K562 (cell line): Measurements from ENCODE around the gene ACTR3C. TPM values are rescaled to one million over a fixed set of nuclear protein-coding genes. Genes with fewer than 3 reads are reported as not detected.

Experiments
- ASH1L ChIP-seq: fragments of 450-650 bp; IDR thresholded peaks from 2 replicates; pipeline ENCODE4 v1.6.1; 2018; ENCODE audit warnings: borderline replicate concordance, mild to moderate bottlenecking, low read depth; ENCODE audit not compliant: partially characterized antibody
- EGR1 ChIP-seq: fragments of 450-650 bp; conservative IDR thresholded peaks from 2 replicates; pipeline ENCODE4 v1.6.1; 2017; ENCODE audit warnings: mild to moderate bottlenecking
- MEIS2 ChIP-seq: fragments of 450-650 bp; IDR thresholded peaks from 2 replicates; pipeline ENCODE4 v1.6.1; 2014; ENCODE audit warnings: mild to moderate bottlenecking; ENCODE audit not compliant: partially characterized antibody
- RBM39 ChIP-seq: fragments of 200-400 bp; formaldehyde crosslinking; optimal IDR thresholded peaks from 2 replicates; pipeline ENCODE3; 2018; ENCODE audit warnings: low read depth, low read length
- SIN3A ChIP-seq, 2 experiments: fragments of 150-350 bp in 1 of 2; IDR thresholded peaks; 2 replicates each; pipeline ENCODE4 v1.6.1; 2011 to 2016; ENCODE audit warnings: borderline replicate concordance in 2 of 2, low read depth in 2 of 2, low read length in 2 of 2, mild to moderate bottlenecking in 2 of 2, moderate library complexity in 2 of 2; ENCODE audit not compliant: control insufficient read depth in 1 of 2
- SMAD4 ChIP-seq: fragments of 250-450 bp; sonication (Bioruptor Pico); conservative IDR thresholded peaks from 2 replicates; pipeline ENCODE4 v1.8.0; 2021; ENCODE audit warnings: inconsistent platforms, mild to moderate bottlenecking, moderate library complexity
- SREBF1 ChIP-seq: fragments of 150-350 bp; IDR thresholded peaks from 2 replicates; pipeline ENCODE4 v1.6.1; 2014; ENCODE audit warnings: antibody characterized with exemption, low read depth, low read length, borderline replicate concordance
- SRSF1 ChIP-seq: fragments of 200-400 bp; formaldehyde crosslinking; IDR thresholded peaks from 2 replicates; pipeline ENCODE4 v1.6.1; 2017; ENCODE audit warnings: mild to moderate bottlenecking, low read depth, low read length, moderate library complexity
- ZBTB9 ChIP-seq: fragments of 450-650 bp; formaldehyde crosslinking; IDR thresholded peaks from 2 replicates; pipeline ENCODE4 v1.4.0; 2020; ENCODE audit warnings: mild to moderate bottlenecking, moderate library complexity
- polyA plus RNA-seq, 8 experiments: library from polyadenylated mRNA; depleted of rRNA in 4 of 8; stranded (reverse) in 5 of 8; unstranded in 3 of 8; fragments of >200 nt; fragmentation: Nextera tagmentation in 2 of 8; fragmentation: Illumina TruSeq in 1 of 8; extraction: Ambion mirVana in 2 of 8; extraction: Trizol in 1 of 8; gene quantifications; 2 replicates each; pipeline versions ENCODE4 v1.2.1 to v1.2.3, GENCODE V29; 2011 to 2014; ENCODE audit warnings: inconsistent platforms in 1 of 8, missing spikeins in 1 of 8
- total RNA-seq, 7 experiments: library from RNA; depleted of rRNA in 6 of 7; stranded (reverse); fragments of >200 nt in 6 of 7; fragmentation: Illumina TruSeq in 2 of 7; extraction: Trizol in 2 of 7; gene quantifications; 2 replicates each; pipeline versions ENCODE4 v1.2.1 to v1.2.3, GENCODE V29; 2011 to 2021; ENCODE audit warnings: low replicate concordance in 1 of 7
- TF ChIP-seq, protein P1 (sequence below): fragments of 200-600 bp; sonication (generic); IDR thresholded peaks from one replicate; pipeline ENCODE4 v1.6.1; 2012; ENCODE audit warnings: mild to moderate bottlenecking, low read depth, low read length, inconsistent platforms
- TF ChIP-seq, protein P2 (sequence below), 2 experiments: fragments of 450-650 bp; IDR thresholded peaks; 2 replicates each; pipeline ENCODE4 v1.6.1; 2016
- TF ChIP-seq, protein P3 (sequence below): fragments of 450-650 bp; formaldehyde crosslinking; IDR thresholded peaks from 2 replicates; pipeline ENCODE4 v1.4.0; 2020; ENCODE audit warnings: mild to moderate bottlenecking, mixed read lengths

ACTR3C gene
- total and polyA plus RNA-seq, 9 of the 15 experiments (the other 6 are each of a cell fraction or from before 2014, with no cell fraction given): 9.0 to 35.4 (median 13.3) TPM

GRCh38 chr7:150355666-150356059, 32.3 kb upstream of the ACTR3C start (continued):
- TF ChIP-seq, protein P1, sequence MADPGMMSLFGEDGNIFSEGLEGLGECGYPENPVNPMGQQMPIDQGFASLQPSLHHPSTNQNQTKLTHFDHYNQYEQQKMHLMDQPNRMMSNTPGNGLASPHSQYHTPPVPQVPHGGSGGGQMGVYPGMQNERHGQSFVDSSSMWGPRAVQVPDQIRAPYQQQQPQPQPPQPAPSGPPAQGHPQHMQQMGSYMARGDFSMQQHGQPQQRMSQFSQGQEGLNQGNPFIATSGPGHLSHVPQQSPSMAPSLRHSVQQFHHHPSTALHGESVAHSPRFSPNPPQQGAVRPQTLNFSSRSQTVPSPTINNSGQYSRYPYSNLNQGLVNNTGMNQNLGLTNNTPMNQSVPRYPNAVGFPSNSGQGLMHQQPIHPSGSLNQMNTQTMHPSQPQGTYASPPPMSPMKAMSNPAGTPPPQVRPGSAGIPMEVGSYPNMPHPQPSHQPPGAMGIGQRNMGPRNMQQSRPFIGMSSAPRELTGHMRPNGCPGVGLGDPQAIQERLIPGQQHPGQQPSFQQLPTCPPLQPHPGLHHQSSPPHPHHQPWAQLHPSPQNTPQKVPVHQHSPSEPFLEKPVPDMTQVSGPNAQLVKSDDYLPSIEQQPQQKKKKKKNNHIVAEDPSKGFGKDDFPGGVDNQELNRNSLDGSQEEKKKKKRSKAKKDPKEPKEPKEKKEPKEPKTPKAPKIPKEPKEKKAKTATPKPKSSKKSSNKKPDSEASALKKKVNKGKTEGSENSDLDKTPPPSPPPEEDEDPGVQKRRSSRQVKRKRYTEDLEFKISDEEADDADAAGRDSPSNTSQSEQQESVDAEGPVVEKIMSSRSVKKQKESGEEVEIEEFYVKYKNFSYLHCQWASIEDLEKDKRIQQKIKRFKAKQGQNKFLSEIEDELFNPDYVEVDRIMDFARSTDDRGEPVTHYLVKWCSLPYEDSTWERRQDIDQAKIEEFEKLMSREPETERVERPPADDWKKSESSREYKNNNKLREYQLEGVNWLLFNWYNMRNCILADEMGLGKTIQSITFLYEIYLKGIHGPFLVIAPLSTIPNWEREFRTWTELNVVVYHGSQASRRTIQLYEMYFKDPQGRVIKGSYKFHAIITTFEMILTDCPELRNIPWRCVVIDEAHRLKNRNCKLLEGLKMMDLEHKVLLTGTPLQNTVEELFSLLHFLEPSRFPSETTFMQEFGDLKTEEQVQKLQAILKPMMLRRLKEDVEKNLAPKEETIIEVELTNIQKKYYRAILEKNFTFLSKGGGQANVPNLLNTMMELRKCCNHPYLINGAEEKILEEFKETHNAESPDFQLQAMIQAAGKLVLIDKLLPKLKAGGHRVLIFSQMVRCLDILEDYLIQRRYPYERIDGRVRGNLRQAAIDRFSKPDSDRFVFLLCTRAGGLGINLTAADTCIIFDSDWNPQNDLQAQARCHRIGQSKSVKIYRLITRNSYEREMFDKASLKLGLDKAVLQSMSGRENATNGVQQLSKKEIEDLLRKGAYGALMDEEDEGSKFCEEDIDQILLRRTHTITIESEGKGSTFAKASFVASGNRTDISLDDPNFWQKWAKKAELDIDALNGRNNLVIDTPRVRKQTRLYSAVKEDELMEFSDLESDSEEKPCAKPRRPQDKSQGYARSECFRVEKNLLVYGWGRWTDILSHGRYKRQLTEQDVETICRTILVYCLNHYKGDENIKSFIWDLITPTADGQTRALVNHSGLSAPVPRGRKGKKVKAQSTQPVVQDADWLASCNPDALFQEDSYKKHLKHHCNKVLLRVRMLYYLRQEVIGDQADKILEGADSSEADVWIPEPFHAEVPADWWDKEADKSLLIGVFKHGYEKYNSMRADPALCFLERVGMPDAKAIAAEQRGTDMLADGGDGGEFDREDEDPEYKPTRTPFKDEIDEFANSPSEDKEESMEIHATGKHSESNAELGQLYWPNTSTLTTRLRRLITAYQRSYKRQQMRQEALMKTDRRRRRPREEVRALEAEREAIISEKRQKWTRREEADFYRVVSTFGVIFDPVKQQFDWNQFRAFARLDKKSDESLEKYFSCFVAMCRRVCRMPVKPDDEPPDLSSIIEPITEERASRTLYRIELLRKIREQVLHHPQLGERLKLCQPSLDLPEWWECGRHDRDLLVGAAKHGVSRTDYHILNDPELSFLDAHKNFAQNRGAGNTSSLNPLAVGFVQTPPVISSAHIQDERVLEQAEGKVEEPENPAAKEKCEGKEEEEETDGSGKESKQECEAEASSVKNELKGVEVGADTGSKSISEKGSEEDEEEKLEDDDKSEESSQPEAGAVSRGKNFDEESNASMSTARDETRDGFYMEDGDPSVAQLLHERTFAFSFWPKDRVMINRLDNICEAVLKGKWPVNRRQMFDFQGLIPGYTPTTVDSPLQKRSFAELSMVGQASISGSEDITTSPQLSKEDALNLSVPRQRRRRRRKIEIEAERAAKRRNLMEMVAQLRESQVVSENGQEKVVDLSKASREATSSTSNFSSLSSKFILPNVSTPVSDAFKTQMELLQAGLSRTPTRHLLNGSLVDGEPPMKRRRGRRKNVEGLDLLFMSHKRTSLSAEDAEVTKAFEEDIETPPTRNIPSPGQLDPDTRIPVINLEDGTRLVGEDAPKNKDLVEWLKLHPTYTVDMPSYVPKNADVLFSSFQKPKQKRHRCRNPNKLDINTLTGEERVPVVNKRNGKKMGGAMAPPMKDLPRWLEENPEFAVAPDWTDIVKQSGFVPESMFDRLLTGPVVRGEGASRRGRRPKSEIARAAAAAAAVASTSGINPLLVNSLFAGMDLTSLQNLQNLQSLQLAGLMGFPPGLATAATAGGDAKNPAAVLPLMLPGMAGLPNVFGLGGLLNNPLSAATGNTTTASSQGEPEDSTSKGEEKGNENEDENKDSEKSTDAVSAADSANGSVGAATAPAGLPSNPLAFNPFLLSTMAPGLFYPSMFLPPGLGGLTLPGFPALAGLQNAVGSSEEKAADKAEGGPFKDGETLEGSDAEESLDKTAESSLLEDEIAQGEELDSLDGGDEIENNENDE: no peak
- TF ChIP-seq ZBTB9 (CRISPR knock-in tag) (0 out of 2 replicates have a peak, but pooled peaks have one; percentile 73), EGR1 (no peak), MEIS2 (no peak), SIN3A (IDR thresholded peaks at IDR 0.05; ENCODE audit: borderline replicate concordance in 2 of 2, control insufficient read depth in 1 of 2, low read depth in 2 of 2, low read length in 2 of 2) (no peak), SRSF1 (no peak), RBM39 (no peak), SREBF1 (no peak), SMAD4 (peak; percentile 56), ASH1L (no peak)
- TF ChIP-seq, protein P2, sequence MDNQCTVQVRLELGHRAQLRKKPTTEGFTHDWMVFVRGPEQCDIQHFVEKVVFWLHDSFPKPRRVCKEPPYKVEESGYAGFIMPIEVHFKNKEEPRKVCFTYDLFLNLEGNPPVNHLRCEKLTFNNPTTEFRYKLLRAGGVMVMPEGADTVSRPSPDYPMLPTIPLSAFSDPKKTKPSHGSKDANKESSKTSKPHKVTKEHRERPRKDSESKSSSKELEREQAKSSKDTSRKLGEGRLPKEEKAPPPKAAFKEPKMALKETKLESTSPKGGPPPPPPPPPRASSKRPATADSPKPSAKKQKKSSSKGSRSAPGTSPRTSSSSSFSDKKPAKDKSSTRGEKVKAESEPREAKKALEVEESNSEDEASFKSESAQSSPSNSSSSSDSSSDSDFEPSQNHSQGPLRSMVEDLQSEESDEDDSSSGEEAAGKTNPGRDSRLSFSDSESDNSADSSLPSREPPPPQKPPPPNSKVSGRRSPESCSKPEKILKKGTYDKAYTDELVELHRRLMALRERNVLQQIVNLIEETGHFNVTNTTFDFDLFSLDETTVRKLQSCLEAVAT (IDR thresholded peaks at IDR 0.05): no peak
- TF ChIP-seq, protein P3, sequence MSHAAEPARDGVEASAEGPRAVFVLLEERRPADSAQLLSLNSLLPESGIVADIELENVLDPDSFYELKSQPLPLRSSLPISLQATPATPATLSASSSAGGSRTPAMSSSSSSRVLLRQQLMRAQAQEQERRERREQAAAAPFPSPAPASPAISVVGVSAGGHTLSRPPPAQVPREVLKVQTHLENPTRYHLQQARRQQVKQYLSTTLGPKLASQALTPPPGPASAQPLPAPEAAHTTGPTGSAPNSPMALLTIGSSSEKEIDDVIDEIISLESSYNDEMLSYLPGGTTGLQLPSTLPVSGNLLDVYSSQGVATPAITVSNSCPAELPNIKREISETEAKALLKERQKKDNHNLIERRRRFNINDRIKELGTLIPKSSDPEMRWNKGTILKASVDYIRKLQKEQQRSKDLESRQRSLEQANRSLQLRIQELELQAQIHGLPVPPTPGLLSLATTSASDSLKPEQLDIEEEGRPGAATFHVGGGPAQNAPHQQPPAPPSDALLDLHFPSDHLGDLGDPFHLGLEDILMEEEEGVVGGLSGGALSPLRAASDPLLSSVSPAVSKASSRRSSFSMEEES: no peak
